IMR-90 (cell line): ENCODE measurements around the gene BAD. TPM values are rescaled to one million over a fixed set of nuclear protein-coding genes. Genes with fewer than 3 reads are reported as not detected.

Experiments used
- ATAC-seq: fragments of 200-7000 bp; cut with Tn5 transposase; 2 replicates; pipeline ENCODE4 v1.9.1; 2020; ENCODE audit warnings: low read depth, mild to moderate bottlenecking, moderate library complexity
- BruUV-seq: library from RNA; stranded (reverse); fragments of 400-500 nt; replicated peaks from 2 replicates; lab custom pipeline; 2021; lab: Mats Ljungman, UMichigan
- CTCF ChIA-PET: fragments of 300-600 bp; formaldehyde crosslinking; extraction: SDS; loops from one replicate; lab custom pipeline; 2021; ENCODE audit warnings: antibody characterized with exemption; lab: Yijun Ruan, JAX
- POLR2A ChIA-PET: fragments of 300-600 bp; sonication (Branson Sonifier 250); formaldehyde crosslinking; loops from one replicate; lab custom pipeline; 2022; ENCODE audit warnings: antibody characterized with exemption; ENCODE audit not compliant: unreplicated experiment; lab: Charles Lee
- DNase-seq: peaks from one replicate; pipeline ENCODE4 v3.0.0; 2013
- H2AFZ ChIP-seq: replicated peaks from 2 replicates; pipeline ENCODE3; 2013; ENCODE audit warnings: low read length, mild to moderate bottlenecking; ENCODE audit not compliant: poor library complexity
- H2AK5ac ChIP-seq: 2 replicates; pipeline ENCODE4 v1.6.1; 2013; ENCODE audit warnings: low read depth, low read length, inconsistent platforms
- H2AK9ac ChIP-seq: replicated peaks from 2 replicates; pipeline ENCODE3; 2013; ENCODE audit warnings: mild to moderate bottlenecking, low read depth, low read length, moderate library complexity; ENCODE audit not compliant: poor library complexity
- H2BK120ac ChIP-seq: 2 replicates; pipeline ENCODE4 v1.6.1; 2013; ENCODE audit warnings: low read depth, low read length, inconsistent platforms
- H2BK15ac ChIP-seq: 3 replicates; pipeline ENCODE4 v1.6.1; 2013; ENCODE audit warnings: low read depth, low read length, inconsistent platforms
- H2BK20ac ChIP-seq: 2 replicates; pipeline ENCODE4 v1.6.1; 2013; ENCODE audit warnings: low read depth, mild to moderate bottlenecking, inconsistent platforms, low read length, moderate library complexity
- H2BK5ac ChIP-seq: 2 replicates; pipeline ENCODE4 v1.6.1; 2013; ENCODE audit warnings: mild to moderate bottlenecking, low read depth, low read length, inconsistent platforms; ENCODE audit not compliant: poor library complexity, severe bottlenecking
- H3K14ac ChIP-seq: replicated peaks from 2 replicates; pipeline ENCODE4 v1.6.1; 2013; ENCODE audit warnings: low read depth, low read length, inconsistent platforms
- H3K18ac ChIP-seq: 2 replicates; pipeline ENCODE4 v1.6.1; 2013; ENCODE audit warnings: low read depth, low read length, control low read depth
- H3K23ac ChIP-seq: 2 replicates; pipeline ENCODE4 v1.6.1; 2013; ENCODE audit warnings: low read depth, low read length, inconsistent platforms
- H3K27ac ChIP-seq: 2 replicates; pipeline ENCODE4 v1.5.1; 2013; ENCODE audit warnings: mild to moderate bottlenecking, control low read depth, low read length; ENCODE audit not compliant: insufficient read depth
- H3K27me3 ChIP-seq: 2 replicates; pipeline ENCODE4 v1.6.1; 2013; ENCODE audit warnings: low read length; ENCODE audit not compliant: control insufficient read depth, insufficient read depth
- H3K36me3 ChIP-seq: 2 replicates; pipeline ENCODE4 v1.6.1; 2013; ENCODE audit warnings: low read length, mixed read lengths; ENCODE audit not compliant: control insufficient read depth, insufficient read depth
- H3K4ac ChIP-seq: 2 replicates; pipeline ENCODE4 v1.6.1; 2013; ENCODE audit warnings: low read depth, low read length, inconsistent platforms
- H3K4me1 ChIP-seq: 2 replicates; pipeline ENCODE4 v1.6.1; 2013; ENCODE audit warnings: low read length, mixed read lengths; ENCODE audit not compliant: control insufficient read depth, insufficient read depth
- H3K4me2 ChIP-seq: 2 replicates; pipeline ENCODE4 v1.6.1; 2013; ENCODE audit warnings: low read depth, mild to moderate bottlenecking, control low read depth, low read length, moderate library complexity
- H3K4me3 ChIP-seq: 2 replicates; pipeline ENCODE4 v1.5.1; 2013; ENCODE audit warnings: low read depth, mild to moderate bottlenecking, control low read depth, low read length, moderate library complexity; ENCODE audit not compliant: insufficient read depth
- H3K56ac ChIP-seq: 2 replicates; pipeline ENCODE4 v1.6.1; 2013; ENCODE audit warnings: low read length, inconsistent platforms; ENCODE audit not compliant: insufficient read depth; ENCODE audit errors: extremely low read depth
- H3K79me1 ChIP-seq, 2 experiments: 2 replicates each; pipeline ENCODE4 v1.6.1; 2013; ENCODE audit warnings: low read length in 2 of 2, inconsistent platforms in 1 of 2, low read depth in 1 of 2
- H3K9ac ChIP-seq: 2 replicates; pipeline ENCODE4 v1.6.1; 2013; ENCODE audit warnings: low read depth, low read length, control low read depth
- H3K9me1 ChIP-seq: 2 replicates; pipeline ENCODE4 v1.6.1; 2013; ENCODE audit warnings: low read length, inconsistent platforms; ENCODE audit not compliant: insufficient read depth
- H3K9me3 ChIP-seq: 2 replicates; pipeline ENCODE4 v1.6.1; 2013; ENCODE audit warnings: low read length; ENCODE audit not compliant: control insufficient read depth, insufficient read depth
- H4K20me1 ChIP-seq: 2 replicates; pipeline ENCODE4 v1.6.1; 2013; ENCODE audit warnings: low read length, inconsistent platforms; ENCODE audit not compliant: insufficient read depth
- H4K5ac ChIP-seq: 2 replicates; pipeline ENCODE4 v1.6.1; 2013; ENCODE audit warnings: mild to moderate bottlenecking, low read depth, low read length, control low read depth
- H4K8ac ChIP-seq, 2 experiments: 2 replicates each; pipeline ENCODE4 v1.6.1; 2013; ENCODE audit warnings: low read depth in 2 of 2, low read length in 2 of 2, control low read depth in 1 of 2, inconsistent platforms in 1 of 2
- H4K91ac ChIP-seq: 2 replicates; pipeline ENCODE4 v1.6.1; 2013; ENCODE audit warnings: low read depth, low read length, inconsistent platforms; ENCODE audit not compliant: insufficient read depth
- BHLHE40 ChIP-seq: fragments of 150-350 bp; IDR thresholded peaks from 2 replicates; pipeline ENCODE4 v1.6.1; 2016; ENCODE audit warnings: mild to moderate bottlenecking, low read depth, low read length
- CHD1 ChIP-seq: IDR thresholded peaks from 2 replicates; pipeline ENCODE4 v1.6.1; 2012; ENCODE audit warnings: low read depth, low read length, improper control_type of control experiment
- CTCF ChIP-seq: conservative IDR thresholded peaks from 2 replicates; pipeline ENCODE4 v1.5.1; 2012; ENCODE audit warnings: mild to moderate bottlenecking, low read depth, low read length, improper control_type of control experiment
- FOS ChIP-seq: fragments of 150-350 bp; IDR thresholded peaks from 2 replicates; pipeline ENCODE4 v1.6.1; 2016; ENCODE audit warnings: low read depth, low read length
- MAFK ChIP-seq: IDR thresholded peaks from 2 replicates; pipeline ENCODE4 v1.6.1; 2012; ENCODE audit warnings: low read depth, low read length, improper control_type of control experiment
- MAZ ChIP-seq: IDR thresholded peaks from 2 replicates; pipeline ENCODE4 v1.6.1; 2012; ENCODE audit warnings: low read depth, mild to moderate bottlenecking, low read length, improper control_type of control experiment, moderate library complexity, borderline replicate concordance
- MXI1 ChIP-seq: IDR thresholded peaks from 2 replicates; pipeline ENCODE4 v1.6.1; 2012; ENCODE audit warnings: low read depth, mild to moderate bottlenecking, low read length, moderate library complexity, borderline replicate concordance
- NFE2L2 ChIP-seq: fragments of 150-350 bp; IDR thresholded peaks from 2 replicates; pipeline ENCODE4 v1.6.1; 2016; ENCODE audit warnings: low read depth, mild to moderate bottlenecking, low read length
- POLR2A ChIP-seq: IDR thresholded peaks from 2 replicates; pipeline ENCODE4 v1.6.1; 2012; ENCODE audit warnings: mild to moderate bottlenecking, low read depth, low read length
- SMC3 ChIP-seq: fragments of 150-350 bp; IDR thresholded peaks from 2 replicates; pipeline ENCODE4 v1.6.1; 2016; ENCODE audit warnings: low read depth, mild to moderate bottlenecking, antibody characterized with exemption, low read length, moderate library complexity
- WGBS, 2 experiments: methylation state at CpG; one replicate each; pipeline versions ENCODE4 v1.1.5 to v1.1.7; 2013; ENCODE audit warnings: missing lambda C conversion rate in 2 of 2; ENCODE audit not compliant: insufficient read length in 1 of 2; ENCODE audit errors: extremely low coverage in 2 of 2; 5-methylcytosine and 5-hydroxymethylcytosine counted together
- dilution Hi-C: fragments of 300-500 bp; cut with HindIII; formaldehyde crosslinking; loops from one replicate; pipeline ENCODE4 v1.14.3; 2018; ENCODE audit warnings: low sequenced_read_pairs; ENCODE audit not compliant: unreplicated experiment
- in situ Hi-C: fragments of 300-500 bp; cut with MboI; formaldehyde crosslinking; loops from 3 replicates; pipeline ENCODE4 v1.14.3; 2019; ENCODE audit warnings: low sequenced_read_pairs, inconsistent platforms, mixed read lengths
- intact Hi-C: fragments of 100-400 bp; cut with micrococcal nuclease; formaldehyde crosslinking; loops from 2 replicates; pipeline ENCODE4 v1.10.0; 2022
- polyA plus RNA-seq, 3 experiments: library from polyadenylated mRNA; depleted of rRNA; stranded (reverse); fragments of >200 nt; gene quantifications; 2 replicates each; pipeline ENCODE4 v1.2.3, GENCODE V29; 2012; ENCODE audit warnings: low replicate concordance in 1 of 3
- total RNA-seq: library from RNA; depleted of rRNA; stranded (reverse); fragments of >200 nt; gene quantifications from 2 replicates; pipeline ENCODE4 v1.2.3, GENCODE V29; 2012
- TF ChIP-seq, protein P1 (sequence below): fragments of 150-350 bp; IDR thresholded peaks from 2 replicates; pipeline ENCODE4 v1.6.1; 2017; ENCODE audit warnings: mild to moderate bottlenecking, antibody characterized with exemption, low read length, low read depth
- TF ChIP-seq, protein P2 (sequence below): fragments of 150-350 bp; IDR thresholded peaks from 2 replicates; pipeline ENCODE4 v1.6.1; 2016; ENCODE audit warnings: low read depth, mild to moderate bottlenecking, low read length, moderate library complexity, borderline replicate concordance

Gene BAD
- total and polyA plus RNA-seq, 2 of the 4 experiments (the other 2 are of a cell fraction), result 30.3 to 68.0 TPM

- TF ChIP-seq POLR2A (no peak), CTCF (no peak), CHD1 (no peak), MAFK (no peak), NFE2L2 (no peak), MXI1 (no peak), MAZ (no peak), BHLHE40 (no peak), SMC3 (no peak), FOS (no peak)
- TF ChIP-seq, protein P1, sequence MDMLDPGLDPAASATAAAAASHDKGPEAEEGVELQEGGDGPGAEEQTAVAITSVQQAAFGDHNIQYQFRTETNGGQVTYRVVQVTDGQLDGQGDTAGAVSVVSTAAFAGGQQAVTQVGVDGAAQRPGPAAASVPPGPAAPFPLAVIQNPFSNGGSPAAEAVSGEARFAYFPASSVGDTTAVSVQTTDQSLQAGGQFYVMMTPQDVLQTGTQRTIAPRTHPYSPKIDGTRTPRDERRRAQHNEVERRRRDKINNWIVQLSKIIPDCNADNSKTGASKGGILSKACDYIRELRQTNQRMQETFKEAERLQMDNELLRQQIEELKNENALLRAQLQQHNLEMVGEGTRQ, result no peak
- TF ChIP-seq, protein P2, sequence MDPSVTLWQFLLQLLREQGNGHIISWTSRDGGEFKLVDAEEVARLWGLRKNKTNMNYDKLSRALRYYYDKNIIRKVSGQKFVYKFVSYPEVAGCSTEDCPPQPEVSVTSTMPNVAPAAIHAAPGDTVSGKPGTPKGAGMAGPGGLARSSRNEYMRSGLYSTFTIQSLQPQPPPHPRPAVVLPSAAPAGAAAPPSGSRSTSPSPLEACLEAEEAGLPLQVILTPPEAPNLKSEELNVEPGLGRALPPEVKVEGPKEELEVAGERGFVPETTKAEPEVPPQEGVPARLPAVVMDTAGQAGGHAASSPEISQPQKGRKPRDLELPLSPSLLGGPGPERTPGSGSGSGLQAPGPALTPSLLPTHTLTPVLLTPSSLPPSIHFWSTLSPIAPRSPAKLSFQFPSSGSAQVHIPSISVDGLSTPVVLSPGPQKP, result no peak
- no peak overlapping the region for H4K8ac ChIP-seq
- H3K4me2 ChIP-seq, result no peak overlapping the region
- H3K36me3 ChIP-seq, result peaks cover 8% of the 10 kb centered on the region
- no peak overlapping the region for H2BK15ac ChIP-seq
- no peak overlapping the region for H3K14ac ChIP-seq
- POLR2A ChIA-PET, result no interaction called here
- no peak overlapping the region for H2AK5ac ChIP-seq
- H3K27me3 ChIP-seq, result no peaks in the 10 kb centered on the region
- no peak overlapping the region for H3K4ac ChIP-seq
- WGBS, 2 experiments, result 96% methylated on average over 3 of the region's 8 CpGs; no CpG with 5 or more reads in 1 of the 2 experiments
- ATAC-seq, result no peak
- H3K27ac ChIP-seq, result no peak overlapping the region
- no peak overlapping the region for H2BK5ac ChIP-seq
- no peaks in the 10 kb centered on the region; the same call in 1 of the 2 replicates for H3K9me1 ChIP-seq
- peaks cover 13% of the 10 kb centered on the region for H3K4me1 ChIP-seq
- peaks cover 16 to 64% of the 10 kb centered on the region in 2 experiments for H3K79me1 ChIP-seq
- CTCF ChIA-PET, result no interaction called here
- H2BK20ac ChIP-seq, result no peak overlapping the region
- H3K23ac ChIP-seq, result no peak overlapping the region
- dilution Hi-C loops, result no loop called here
- in situ Hi-C loops, result no loop called here
- no peak overlapping the region for H2AK9ac ChIP-seq
- H2AFZ ChIP-seq, result no peak overlapping the region
- H4K20me1 ChIP-seq, result no peaks in the 10 kb centered on the region
- no peak for DNase-seq
- no peak overlapping the region for H3K9ac ChIP-seq
- no peak overlapping the region for H3K18ac ChIP-seq
- no peak overlapping the region for H3K4me3 ChIP-seq
- no peak overlapping the region for H4K5ac ChIP-seq
- intact Hi-C loops, result no loop called here
- no peak overlapping the region for H2BK120ac ChIP-seq
- H4K91ac ChIP-seq, result no peak overlapping the region
- no TSS peak for BruUV-seq
- H3K56ac ChIP-seq, result no peak overlapping the region
- no peaks in the 10 kb centered on the region for H3K9me3 ChIP-seq
Measured at GRCh38 chr11:64232967-64233315, 51.5 kb downstream of the BAD start.
